NK-92 treated with Interleukin-12 subunit alpha and Interleukin-12 subunit beta, amount 100 ng/mL, for 24 hours (cell line): ENCODE data around the gene ZGPAT.

Experiments
- DNase-seq: peaks from one replicate; lab custom pipeline; 2025; lab: John Stamatoyannopoulos, UW

The ZGPAT gene

DNA sequence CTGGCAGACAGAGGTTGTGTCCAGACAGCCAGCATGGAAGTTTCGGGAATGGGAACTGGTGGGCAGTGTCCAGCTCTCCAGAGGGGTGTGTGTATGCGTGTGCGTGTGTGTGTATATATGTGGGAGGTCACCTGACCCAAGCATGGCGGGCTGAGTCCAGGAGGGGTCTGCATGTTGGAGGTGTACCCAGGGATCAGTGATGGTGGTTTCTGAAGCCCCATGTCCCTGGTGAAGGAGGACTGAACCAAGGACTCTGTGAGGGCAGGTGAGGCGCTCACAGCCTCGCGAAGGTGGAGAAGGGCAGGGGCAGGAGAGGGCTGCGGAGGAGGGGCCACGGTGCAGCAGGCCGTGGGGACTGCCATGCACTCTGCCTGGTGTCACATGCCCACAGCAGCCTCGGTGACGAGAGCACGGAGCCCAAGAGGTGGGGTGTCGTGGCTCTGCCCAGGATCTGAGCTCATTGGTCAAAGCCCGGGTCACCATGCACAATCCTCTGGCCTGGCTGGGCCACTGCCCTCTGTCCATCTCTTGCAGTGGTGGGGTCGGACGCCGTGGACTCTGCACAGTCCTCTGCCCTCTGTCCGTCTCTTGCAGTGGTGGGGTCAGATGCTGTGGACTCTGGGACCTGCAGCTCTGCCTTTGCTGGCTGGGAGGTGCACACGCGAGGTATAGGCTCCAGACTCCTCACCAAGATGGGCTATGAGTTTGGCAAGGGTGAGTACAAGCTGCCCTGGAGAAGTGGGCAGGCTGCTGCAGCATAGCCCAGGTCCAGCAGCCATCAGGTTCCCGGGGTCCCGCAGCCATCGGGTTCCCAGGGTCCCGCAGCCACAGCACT, 26.5 kb downstream of the ZGPAT start:
- no peak for DNase-seq

GRCh38 chr20:63734946-63735858, 27.4 kb downstream of the ZGPAT start:
- DNase-seq = no peak

DNA sequence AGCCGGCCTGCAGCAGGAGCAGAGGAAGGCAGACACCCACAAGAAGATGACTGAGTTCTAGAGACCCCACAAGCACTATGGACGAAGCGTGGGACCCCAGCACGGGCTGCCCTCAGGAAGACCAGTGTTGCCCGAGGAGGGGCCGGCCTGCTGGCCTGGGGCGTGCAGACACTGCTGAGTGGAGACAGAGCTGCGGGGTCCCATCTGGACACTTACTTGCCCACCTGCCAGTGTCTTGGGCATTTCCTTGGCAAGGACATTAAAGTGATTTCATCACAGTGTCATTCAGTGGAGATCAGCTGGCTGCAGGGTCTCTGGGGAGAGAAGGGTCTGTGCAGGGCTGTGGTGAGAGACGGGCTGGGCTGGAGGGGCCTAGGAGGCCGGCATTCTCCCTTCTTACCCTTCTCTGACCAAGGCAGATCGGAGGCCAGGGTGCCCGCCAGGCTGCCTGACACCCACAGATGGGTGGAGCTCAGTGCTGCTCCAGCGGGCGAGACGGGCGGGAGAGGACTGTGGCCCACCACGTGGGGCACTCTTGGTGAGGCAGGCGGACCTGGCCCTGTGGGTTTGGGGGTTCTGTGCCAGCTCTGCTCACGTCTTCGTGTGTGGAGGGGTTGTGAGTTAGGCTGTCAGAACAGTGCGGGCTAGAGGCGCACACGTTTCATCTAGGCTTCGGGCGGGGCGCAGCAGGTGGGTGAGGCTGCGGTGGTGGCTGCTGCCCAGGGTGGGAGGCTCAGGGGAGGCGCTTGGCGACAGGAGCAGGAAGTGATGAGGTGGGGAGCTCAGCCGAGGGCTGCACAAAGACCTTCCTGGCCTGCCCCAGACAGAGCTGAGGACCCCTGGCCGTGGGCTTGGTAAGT, 28.2 kb downstream of the ZGPAT start, which contains the start of gene LIME1:
LIME1 (plus strand) TSS at position 806 of the 860 bp plus-strand sequence. CDS start 886 bp downstream, outside the sequence.
- no peak for DNase-seq

- DNase-seq = no peak
These were observed 29.3 kb downstream of the ZGPAT start for GRCh38 chr20:63736893-63737694.

GRCh38 chr20:63737695-63737944, 29.8 kb downstream of the ZGPAT start:
- DNase-seq = no peak

DNA sequence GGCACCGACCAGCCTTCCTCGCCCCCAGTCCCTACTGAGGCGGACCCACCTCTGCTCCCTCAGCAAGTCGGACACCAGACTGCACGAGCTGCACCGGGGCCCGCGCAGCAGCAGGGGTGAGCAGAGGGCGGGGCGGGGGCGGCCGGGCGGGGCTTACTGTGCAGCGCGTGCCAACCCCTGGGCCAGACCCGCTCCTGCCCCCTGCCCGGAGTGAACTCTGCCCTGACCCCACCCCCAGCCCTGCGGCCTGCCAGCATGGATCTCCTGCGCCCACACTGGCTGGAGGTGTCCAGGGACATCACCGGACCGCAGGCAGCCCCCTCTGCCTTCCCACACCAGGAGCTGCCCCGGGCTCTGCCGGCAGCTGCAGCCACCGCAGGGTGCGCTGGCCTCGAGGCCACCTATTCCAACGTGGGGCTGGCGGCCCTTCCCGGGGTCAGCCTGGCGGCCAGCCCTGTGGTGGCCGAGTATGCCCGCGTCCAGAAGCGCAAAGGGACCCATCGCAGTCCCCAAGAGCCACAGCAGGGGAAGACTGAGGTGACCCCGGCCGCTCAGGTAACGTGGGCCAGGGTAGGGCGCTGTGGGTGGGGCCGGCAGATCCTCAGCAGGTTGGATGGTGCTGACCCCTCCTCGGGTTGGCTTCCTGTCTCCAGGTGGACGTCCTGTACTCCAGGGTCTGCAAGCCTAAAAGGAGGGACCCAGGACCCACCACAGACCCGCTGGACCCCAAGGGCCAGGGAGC, 30.3 kb downstream of the ZGPAT start:
- DNase-seq = no peak

DNA sequence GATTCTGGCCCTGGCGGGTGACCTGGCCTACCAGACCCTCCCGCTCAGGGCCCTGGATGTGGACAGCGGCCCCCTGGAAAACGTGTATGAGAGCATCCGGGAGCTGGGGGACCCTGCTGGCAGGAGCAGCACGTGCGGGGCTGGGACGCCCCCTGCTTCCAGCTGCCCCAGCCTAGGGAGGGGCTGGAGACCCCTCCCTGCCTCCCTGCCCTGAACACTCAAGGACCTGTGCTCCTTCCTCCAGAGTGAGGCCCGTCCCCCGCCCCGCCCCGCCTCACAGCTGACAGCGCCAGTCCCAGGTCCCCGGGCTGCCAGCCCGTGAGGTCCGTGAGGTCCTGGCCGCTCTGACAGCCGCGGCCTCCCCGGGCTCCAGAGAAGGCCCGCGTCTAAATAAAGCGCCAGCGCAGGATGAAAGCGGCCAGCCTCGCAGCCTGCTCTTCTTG, 30.9 kb downstream of the ZGPAT start:
- DNase-seq = no peak

DNA sequence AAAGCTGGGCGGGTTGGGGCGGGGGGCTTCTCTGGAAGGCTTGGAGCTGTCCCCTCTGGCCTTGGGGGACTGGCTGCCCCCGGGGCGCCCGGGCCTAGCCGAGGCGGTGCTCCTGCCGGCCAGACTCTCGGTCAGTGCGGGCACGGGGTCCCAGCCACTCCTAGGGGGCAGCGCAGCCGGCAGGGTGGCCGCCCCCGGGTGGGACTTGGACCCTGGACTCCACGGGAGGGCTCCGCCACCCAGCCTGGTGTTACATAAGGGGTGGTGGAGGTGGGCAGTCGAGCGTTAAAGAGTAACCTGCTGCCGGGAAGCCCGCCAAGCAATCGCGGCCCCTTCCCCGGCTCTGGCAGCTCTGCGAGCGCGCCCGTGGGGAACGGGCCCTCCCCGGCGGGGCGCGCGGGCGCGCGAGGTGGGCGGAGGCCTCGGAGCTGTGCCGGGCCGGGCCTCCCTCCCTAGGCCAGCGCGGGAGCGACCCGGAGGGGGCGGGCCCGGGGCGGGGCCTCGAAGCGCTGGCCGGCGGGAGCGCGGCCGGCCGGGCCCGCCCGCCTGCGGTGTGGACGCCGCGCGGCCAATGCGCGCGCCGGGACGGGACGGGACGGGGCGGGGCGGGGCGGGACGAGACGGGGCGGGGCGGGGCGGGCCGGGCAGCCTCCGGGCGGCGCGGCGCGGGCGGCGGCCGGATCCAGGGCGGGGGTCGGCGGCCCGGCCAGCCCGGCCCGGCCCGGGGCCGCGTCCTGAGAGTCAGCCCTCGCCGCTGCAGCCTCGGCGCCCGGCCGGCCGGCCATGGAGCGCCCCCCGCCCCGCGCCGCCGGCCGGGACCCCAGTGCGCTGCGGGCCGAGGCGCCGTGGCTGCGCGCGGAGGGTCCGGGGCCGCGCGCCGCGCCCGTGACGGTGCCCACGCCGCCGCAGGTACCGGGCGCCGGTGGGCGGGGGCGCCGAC, 31.6 kb downstream of the ZGPAT start, which contains the start of gene SLC2A4RG:
SLC2A4RG (plus strand) TSS at position 647 of the 940 bp plus-strand sequence; CDS start at position 784, 137 bp downstream.
- DNase-seq = no peak

GRCh38 chr20:63740070-63740626, 32.3 kb downstream of the ZGPAT start:
- no peak for DNase-seq

DNA sequence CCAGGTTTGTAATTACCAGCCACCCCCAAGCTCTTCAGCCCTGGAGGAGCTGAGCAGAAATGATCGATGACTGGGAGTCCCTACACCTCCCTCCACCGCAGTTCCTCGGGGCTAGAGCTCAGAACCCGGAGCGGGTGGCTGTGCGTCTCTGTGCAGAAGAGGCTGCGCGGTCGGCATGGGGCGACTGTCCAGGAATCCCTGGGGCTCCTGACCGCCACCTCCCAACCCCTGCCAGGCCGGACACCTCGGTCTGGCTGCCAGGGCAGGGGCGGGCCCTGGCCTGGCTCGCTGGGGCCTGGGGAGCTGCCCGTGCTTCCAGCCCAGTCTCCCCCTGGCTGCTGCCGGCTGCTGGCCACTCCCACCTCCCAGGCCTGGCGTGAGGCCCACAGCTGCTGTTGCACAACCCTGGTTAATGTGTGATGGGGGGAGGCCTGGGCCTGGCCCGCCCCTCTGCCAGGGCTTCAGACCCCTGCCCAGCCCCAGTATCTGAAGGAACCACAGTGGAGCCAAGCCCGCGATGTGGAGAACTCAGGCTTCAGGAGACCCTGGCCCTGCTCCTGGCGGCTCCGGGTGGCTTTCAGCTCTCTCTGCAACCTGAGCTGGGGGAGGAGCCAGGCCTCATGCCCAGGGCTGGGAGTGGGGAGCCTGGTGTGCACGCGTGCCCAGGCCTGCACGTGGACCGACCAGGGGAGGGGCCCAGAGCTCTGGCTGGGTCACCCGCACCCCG, 33.0 kb downstream of the ZGPAT start:
- DNase-seq = no peak

GRCh38 chr20:63741354-63741675, 33.5 kb downstream of the ZGPAT start:
- no peak for DNase-seq

GRCh38 chr20:63741676-63742380, 34.0 kb downstream of the ZGPAT start:
- DNase-seq = no peak

GRCh38 chr20:63742381-63743024, 34.7 kb downstream of the ZGPAT start:
- no peak for DNase-seq

DNA sequence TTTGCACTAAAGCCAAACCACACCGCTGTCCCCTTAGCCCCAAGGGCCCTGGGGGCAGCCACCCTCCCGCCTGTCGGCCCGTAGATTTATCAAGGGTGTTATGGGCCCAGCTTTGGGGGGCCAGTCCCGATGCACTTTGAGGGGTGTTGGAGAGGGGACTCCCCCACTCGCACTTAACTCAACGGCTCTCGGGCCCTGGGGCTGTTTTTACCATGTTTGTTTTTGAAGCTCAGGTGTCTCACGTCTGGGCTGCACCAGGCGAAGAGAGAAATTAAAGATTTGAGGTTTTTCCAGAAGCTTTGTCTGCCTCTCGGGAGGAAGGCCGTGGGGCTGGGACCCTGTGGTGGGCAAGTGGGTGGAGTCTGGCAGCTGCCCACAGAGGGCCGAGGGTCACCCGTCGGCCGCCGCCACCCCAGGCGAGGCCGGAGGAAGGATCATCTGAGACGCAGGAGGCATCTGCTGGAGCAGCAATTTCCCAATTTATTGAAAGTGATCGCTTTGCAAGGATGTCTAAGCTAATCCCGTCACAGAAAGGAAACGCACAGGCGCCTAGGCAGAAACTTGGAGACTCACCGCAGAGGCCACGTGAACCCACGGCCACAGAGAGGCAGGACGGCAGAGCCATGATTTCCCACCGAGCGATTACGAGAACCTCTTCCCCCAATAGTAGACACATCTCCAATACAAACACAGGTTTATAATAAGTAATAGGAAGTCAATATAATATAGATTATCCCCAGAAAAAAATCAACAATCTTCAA, 35.6 kb downstream of the ZGPAT start:
- no peak for DNase-seq

DNA sequence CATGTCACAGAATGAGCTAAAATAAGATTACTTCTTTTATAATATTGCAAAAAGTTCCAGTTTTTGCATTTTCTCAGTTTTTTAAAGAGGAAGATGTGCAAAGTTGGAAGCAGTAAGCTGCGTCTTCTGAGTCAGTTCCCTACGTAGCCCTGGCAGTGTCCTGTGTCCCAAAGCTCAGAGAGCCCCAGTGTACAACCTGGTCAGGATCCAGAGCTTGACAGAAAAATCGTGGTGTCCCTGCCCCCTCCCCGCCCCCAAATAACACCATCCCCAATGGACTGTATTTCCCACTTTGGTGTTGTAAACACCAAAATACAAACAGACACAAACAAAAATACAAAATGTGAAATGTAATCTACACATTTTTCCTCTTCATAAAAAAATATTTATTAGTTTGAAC, 36.3 kb downstream of the ZGPAT start:
- DNase-seq = no peak
